Activated naive CD8-positive, alpha-beta T cell treated with anti-CD3 and anti-CD28 coated beads for 36 hours (primary cell): ENCODE measurements around the gene CREBRF. TPM values are rescaled to one million over a fixed set of nuclear protein-coding genes. Genes with fewer than 3 reads are reported as not detected.

ENCODE experiments used
- DNase-seq: peaks from one replicate; pipeline ENCODE4 v3.0.0; 2021
- H3K27ac Mint-ChIP-seq: one replicate; pipeline ENCODE4 v1.8.0; 2022; ENCODE audit warnings: mild to moderate bottlenecking, moderate library complexity, mixed read lengths
- H3K27me3 Mint-ChIP-seq: one replicate; pipeline ENCODE4 v1.8.0; 2022; ENCODE audit warnings: mild to moderate bottlenecking, mixed read lengths
- H3K36me3 Mint-ChIP-seq: one replicate; pipeline ENCODE4 v1.8.0; 2021; ENCODE audit warnings: mild to moderate bottlenecking, mixed read lengths
- H3K4me1 Mint-ChIP-seq: one replicate; pipeline ENCODE4 v1.8.0; 2021; ENCODE audit warnings: mixed read lengths
- H3K4me3 Mint-ChIP-seq: one replicate; pipeline ENCODE4 v1.8.0; 2022; ENCODE audit warnings: mild to moderate bottlenecking, moderate library complexity, mixed read lengths
- H3K9me3 Mint-ChIP-seq: one replicate; pipeline ENCODE4 v1.8.0; 2022; ENCODE audit warnings: mixed read lengths
- total RNA-seq, 2 experiments: library from RNA; stranded (reverse); gene quantifications; one replicate each; pipeline ENCODE4 v1.2.3, GENCODE V29; 2021

The CREBRF gene
- total RNA-seq, 2 experiments from 2014 or later, result 8.6 to 8.8 TPM

GRCh38 chr5:173187054-173187743 lies 131.0 kb downstream of the CREBRF start:
- Mint-ChIP-seq H3K27me3 (no peaks in the 10 kb centered on the region), H3K4me3 (no peak overlapping the region), H3K27ac (no peak overlapping the region), H3K4me1 (no peaks in the 10 kb centered on the region), H3K36me3 (no peaks in the 10 kb centered on the region), H3K9me3 (no peaks in the 10 kb centered on the region)
- DNase-seq, result peak; percentile 10

- no peaks in the 10 kb centered on the region for H3K9me3 Mint-ChIP-seq
- H3K4me1 Mint-ChIP-seq, result no peaks in the 10 kb centered on the region
- no peak for DNase-seq
- no peaks in the 10 kb centered on the region for H3K36me3 Mint-ChIP-seq
- no peak overlapping the region for H3K4me3 Mint-ChIP-seq
- no peaks in the 10 kb centered on the region for H3K27me3 Mint-ChIP-seq
- H3K27ac Mint-ChIP-seq, result no peak overlapping the region
These were observed 132.1 kb downstream of the CREBRF start for GRCh38 chr5:173188280-173188679.

Other genes with a start within 250 kb of the CREBRF start
- gene ERGIC1, start 222.1 kb upstream of the CREBRF start, total RNA-seq, result 10 to 100 TPM; 45.9 to 46.9 TPM
- gene RPL26L1, start 96.9 kb upstream of the CREBRF start, total RNA-seq, result 100 to 1,000 TPM in 1 of 2 experiments, 10 to 100 TPM in 1; 96.4 to 101 TPM
- 100 to 1,000 TPM; 118 to 121 TPM for gene ATP6V0E1, start 72.6 kb upstream of the CREBRF start, total RNA-seq
- 10 to 100 TPM; 27.4 to 29.4 TPM for gene BNIP1, start 88.2 kb downstream of the CREBRF start, total RNA-seq
- gene NKX2-5, start 178.9 kb downstream of the CREBRF start, total RNA-seq, result under 1 TPM; 0.12 to 0.21 TPM